ENCODE data around the gene SLITRK1. TPM values are rescaled to one million over a fixed set of nuclear protein-coding genes. Genes with fewer than 3 reads are reported as not detected.

SLITRK1 gene, protein sequence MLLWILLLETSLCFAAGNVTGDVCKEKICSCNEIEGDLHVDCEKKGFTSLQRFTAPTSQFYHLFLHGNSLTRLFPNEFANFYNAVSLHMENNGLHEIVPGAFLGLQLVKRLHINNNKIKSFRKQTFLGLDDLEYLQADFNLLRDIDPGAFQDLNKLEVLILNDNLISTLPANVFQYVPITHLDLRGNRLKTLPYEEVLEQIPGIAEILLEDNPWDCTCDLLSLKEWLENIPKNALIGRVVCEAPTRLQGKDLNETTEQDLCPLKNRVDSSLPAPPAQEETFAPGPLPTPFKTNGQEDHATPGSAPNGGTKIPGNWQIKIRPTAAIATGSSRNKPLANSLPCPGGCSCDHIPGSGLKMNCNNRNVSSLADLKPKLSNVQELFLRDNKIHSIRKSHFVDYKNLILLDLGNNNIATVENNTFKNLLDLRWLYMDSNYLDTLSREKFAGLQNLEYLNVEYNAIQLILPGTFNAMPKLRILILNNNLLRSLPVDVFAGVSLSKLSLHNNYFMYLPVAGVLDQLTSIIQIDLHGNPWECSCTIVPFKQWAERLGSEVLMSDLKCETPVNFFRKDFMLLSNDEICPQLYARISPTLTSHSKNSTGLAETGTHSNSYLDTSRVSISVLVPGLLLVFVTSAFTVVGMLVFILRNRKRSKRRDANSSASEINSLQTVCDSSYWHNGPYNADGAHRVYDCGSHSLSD
- under 0.01 TPM in 1 of 2 replicates, not detected in the other for total RNA-seq

DNA sequence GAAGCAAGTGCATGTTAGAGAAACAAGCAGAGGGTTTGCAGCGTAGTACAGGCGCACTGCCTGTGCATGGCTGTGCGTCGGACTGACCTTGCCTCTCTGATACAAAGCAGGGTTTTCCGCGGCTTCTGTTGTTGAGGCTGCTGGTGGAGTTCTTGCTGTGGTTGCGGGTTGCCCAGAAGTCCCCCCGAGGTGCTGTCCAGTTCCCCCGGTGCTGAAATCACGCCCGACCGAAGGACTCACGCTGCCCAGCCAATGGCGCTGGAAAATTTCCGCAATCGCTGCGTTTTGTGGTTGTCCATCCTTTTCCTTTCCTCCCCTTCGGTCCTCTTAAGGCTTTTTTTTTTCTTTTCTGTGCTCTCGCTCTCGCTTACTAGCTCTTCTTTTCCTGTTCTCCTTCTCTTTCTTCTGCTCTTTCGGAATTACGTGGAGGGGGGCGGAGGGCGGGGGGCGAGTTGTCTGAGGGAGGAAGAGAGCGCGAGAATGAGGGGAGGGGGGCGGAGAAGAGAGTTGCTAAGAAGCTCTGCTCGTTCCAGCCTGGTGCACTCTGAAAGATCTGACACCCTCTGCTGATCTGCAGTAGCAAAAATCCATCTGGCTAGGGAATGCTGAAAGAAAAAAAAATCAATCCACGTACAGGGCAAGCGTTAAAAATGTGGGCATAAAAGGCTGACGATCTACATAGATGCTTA is at the start of gene SLITRK1:
Gene SLITRK1 (minus strand): TSS at position 558 of the 689 bp plus-strand sequence. CDS start 967 bp downstream, outside the sequence.

